Breast epithelium (tissue), 3 donors: Measurements from ENCODE around the gene IAH1.

Experiments
- POLR2AphosphoS5 ChIP-seq, 3 donors: sonication (generic); formaldehyde crosslinking; IDR thresholded peaks; one replicate each; pipeline ENCODE4 v1.6.1; 2017; ENCODE audit warnings: antibody characterized with exemption in 3 of 3
- TF ChIP-seq, protein P1 (sequence below), 3 donors: fragments of 450-650 bp; IDR thresholded peaks; one replicate each; pipeline ENCODE4 v1.5.1; 2016 to 2017; ENCODE audit warnings: antibody characterized with exemption in 3 of 3, mild to moderate bottlenecking in 3 of 3, moderate library complexity in 3 of 3

DNA sequence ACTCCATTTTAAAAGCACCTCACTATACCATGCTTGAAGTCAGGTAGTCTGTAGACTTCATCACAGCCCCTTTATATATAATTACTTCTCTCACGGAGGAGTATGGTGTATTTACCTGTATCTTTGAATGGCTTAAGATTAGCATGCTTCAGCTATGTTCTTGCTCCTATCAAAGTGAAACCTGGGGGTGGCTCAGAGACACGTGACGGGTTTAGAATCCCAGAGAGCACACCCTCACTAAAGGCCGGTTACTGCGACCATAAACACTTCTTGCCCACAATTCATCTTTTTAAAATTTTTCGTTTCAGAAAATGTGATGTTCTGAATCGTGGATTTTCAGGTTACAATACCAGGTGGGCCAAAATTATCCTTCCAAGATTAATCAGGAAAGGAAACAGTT, 3.6 kb downstream of the IAH1 start:
- no peak for TF ChIP-seq POLR2AphosphoS5 (IDR thresholded peaks at IDR 0.05)
- TF ChIP-seq, protein P1, sequence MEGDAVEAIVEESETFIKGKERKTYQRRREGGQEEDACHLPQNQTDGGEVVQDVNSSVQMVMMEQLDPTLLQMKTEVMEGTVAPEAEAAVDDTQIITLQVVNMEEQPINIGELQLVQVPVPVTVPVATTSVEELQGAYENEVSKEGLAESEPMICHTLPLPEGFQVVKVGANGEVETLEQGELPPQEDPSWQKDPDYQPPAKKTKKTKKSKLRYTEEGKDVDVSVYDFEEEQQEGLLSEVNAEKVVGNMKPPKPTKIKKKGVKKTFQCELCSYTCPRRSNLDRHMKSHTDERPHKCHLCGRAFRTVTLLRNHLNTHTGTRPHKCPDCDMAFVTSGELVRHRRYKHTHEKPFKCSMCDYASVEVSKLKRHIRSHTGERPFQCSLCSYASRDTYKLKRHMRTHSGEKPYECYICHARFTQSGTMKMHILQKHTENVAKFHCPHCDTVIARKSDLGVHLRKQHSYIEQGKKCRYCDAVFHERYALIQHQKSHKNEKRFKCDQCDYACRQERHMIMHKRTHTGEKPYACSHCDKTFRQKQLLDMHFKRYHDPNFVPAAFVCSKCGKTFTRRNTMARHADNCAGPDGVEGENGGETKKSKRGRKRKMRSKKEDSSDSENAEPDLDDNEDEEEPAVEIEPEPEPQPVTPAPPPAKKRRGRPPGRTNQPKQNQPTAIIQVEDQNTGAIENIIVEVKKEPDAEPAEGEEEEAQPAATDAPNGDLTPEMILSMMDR (IDR thresholded peaks at IDR 0.05), result no peak
